ENCODE measurements around the gene FXN.

DNA sequence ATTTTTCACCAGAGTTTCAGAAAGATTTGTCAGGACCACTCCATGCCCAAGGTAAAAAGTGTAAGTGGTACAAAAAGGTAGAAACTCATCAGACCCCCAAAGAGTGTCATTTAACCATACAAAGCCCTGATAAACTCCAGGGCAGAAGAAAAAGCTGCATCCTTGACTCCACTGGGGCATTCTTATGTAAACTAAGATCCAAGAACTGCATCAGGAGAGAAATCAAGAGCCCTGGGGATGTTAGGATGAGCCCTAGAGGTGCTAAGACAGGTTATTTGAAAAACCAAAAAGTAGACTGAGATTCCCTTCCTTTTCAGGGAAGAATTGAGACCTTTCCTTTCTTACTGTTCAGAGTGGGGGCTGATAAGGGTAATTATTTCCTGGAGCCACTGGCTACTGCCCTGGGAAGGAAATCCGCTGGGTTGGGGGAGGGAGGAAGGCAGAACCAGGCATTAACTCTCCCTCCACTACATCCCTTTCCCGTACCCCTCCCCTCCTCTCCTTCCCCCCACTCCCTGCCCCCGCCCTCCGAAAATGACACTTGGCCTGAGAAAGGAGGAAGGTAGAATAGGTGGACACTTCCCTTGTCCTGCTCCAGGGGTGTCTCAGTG is 54.7 kb downstream of the FXN start:
- TF ChIP-seq, protein P1, sequence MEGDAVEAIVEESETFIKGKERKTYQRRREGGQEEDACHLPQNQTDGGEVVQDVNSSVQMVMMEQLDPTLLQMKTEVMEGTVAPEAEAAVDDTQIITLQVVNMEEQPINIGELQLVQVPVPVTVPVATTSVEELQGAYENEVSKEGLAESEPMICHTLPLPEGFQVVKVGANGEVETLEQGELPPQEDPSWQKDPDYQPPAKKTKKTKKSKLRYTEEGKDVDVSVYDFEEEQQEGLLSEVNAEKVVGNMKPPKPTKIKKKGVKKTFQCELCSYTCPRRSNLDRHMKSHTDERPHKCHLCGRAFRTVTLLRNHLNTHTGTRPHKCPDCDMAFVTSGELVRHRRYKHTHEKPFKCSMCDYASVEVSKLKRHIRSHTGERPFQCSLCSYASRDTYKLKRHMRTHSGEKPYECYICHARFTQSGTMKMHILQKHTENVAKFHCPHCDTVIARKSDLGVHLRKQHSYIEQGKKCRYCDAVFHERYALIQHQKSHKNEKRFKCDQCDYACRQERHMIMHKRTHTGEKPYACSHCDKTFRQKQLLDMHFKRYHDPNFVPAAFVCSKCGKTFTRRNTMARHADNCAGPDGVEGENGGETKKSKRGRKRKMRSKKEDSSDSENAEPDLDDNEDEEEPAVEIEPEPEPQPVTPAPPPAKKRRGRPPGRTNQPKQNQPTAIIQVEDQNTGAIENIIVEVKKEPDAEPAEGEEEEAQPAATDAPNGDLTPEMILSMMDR (IDR thresholded peaks at IDR 0.05; ENCODE audit: insufficient read depth, low read depth, low read length): no peak
- no peak for TF ChIP-seq EZH2 (IDR thresholded peaks at IDR 0.05; ENCODE audit: insufficient read depth, low read length)
